Progenitor cell of endocrine pancreas (in vitro differentiated cells): ENCODE data around the gene PF4V1. TPM values are rescaled to one million over a fixed set of nuclear protein-coding genes. Genes with fewer than 3 reads are reported as not detected.

ENCODE experiments used
- DNase-seq: peaks from one replicate; pipeline ENCODE4 v3.0.0; 2021; ENCODE audit warnings: low spot score; ENCODE audit not compliant: unreplicated experiment
- H3K27ac Mint-ChIP-seq: 2 replicates; pipeline ENCODE4 v1.8.0; 2021; ENCODE audit warnings: mild to moderate bottlenecking, moderate library complexity, mixed read lengths
- H3K27me3 Mint-ChIP-seq: 2 replicates; pipeline ENCODE4 v1.8.0; 2021; ENCODE audit warnings: mixed read lengths
- H3K36me3 Mint-ChIP-seq: 2 replicates; pipeline ENCODE4 v1.8.0; 2022; ENCODE audit warnings: mixed read lengths; ENCODE audit not compliant: insufficient read depth
- H3K4me1 Mint-ChIP-seq: 2 replicates; pipeline ENCODE4 v1.8.0; 2021; ENCODE audit warnings: low read depth, mixed read lengths
- H3K4me3 Mint-ChIP-seq: 2 replicates; pipeline ENCODE4 v1.8.0; 2021; ENCODE audit warnings: low read depth, mild to moderate bottlenecking, moderate library complexity, mixed read lengths
- H3K9me3 Mint-ChIP-seq: 2 replicates; pipeline ENCODE4 v1.8.0; 2021; ENCODE audit warnings: low read depth, mixed read lengths
- CTCF ChIP-seq: fragments of 200-600 bp; sonication (generic); IDR thresholded peaks from one replicate; pipeline ENCODE4 v1.5.0; 2021; ENCODE audit warnings: antibody characterized with exemption, mild to moderate bottlenecking; ENCODE audit not compliant: unreplicated experiment
- total RNA-seq: library from RNA; stranded (reverse); gene quantifications from 2 replicates; pipeline ENCODE4 v1.2.1, GENCODE V29; 2021

Gene PF4V1
- total RNA-seq, 1 donor from 2014 or later, result not detected

DNA sequence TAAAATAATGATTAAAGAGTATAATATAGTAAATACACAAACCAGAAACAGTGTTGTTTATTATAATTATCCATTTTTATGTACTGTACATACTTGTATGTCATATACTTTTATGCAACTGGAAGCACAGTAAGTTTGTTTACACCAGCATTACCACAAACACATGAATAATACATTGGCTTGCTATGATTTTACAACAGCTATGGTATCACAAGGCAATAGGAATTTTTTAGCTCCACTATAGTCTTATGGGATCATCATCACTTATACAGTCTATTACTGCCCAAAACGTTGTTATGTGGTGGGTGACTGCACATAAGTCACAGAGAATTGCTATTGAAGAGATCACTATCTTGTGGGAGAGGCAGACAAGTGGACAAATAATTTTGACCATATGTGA is 1.8 kb upstream of the PF4V1 start:
- no peak for DNase-seq
- H3K4me3 Mint-ChIP-seq, result no peak overlapping the region
- no peak for TF ChIP-seq CTCF
- no peaks in the 10 kb centered on the region for H3K9me3 Mint-ChIP-seq
- no peak overlapping the region for H3K27ac Mint-ChIP-seq
- H3K36me3 Mint-ChIP-seq, result no peaks in the 10 kb centered on the region
- H3K27me3 Mint-ChIP-seq, result peaks cover 27% of the 10 kb centered on the region
- H3K4me1 Mint-ChIP-seq, result no peaks in the 10 kb centered on the region

DNA sequence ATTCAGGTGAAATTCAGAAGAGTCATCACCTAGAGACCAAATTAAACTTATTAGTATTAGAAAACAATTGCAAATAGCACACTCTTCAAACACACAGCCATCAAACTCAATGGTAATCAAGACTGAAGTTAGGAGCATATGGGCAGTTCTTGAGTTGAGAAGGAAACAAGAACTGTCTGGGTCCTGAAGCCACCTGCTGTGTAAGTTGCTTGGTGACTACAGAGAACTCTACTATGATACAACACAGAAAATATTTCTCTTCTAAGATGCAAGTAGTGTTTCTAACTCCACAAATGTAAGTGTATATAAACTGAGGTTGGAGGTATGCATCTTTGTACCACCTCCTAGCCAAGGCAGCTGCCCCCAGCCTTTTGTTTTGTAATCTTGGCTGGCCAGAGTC is 325 bp upstream of the PF4V1 start:
- no peaks in the 10 kb centered on the region for H3K9me3 Mint-ChIP-seq
- H3K27ac Mint-ChIP-seq, result no peak overlapping the region
- TF ChIP-seq CTCF, result no peak
- no peak for DNase-seq
- peaks cover 24% of the 10 kb centered on the region for H3K27me3 Mint-ChIP-seq
- no peak overlapping the region for H3K4me3 Mint-ChIP-seq
- H3K36me3 Mint-ChIP-seq, result no peaks in the 10 kb centered on the region
- H3K4me1 Mint-ChIP-seq, result no peaks in the 10 kb centered on the region

GRCh38 chr4:73853718-73854473 is 800 bp downstream of the PF4V1 start:
- Mint-ChIP-seq H3K4me3 (no peak overlapping the region), H3K36me3 (no peaks in the 10 kb centered on the region), H3K27ac (no peak overlapping the region), H3K9me3 (no peaks in the 10 kb centered on the region), H3K27me3 (peaks cover 24% of the 10 kb centered on the region), H3K4me1 (no peaks in the 10 kb centered on the region)
- no peak for TF ChIP-seq CTCF
- no peak for DNase-seq

DNA sequence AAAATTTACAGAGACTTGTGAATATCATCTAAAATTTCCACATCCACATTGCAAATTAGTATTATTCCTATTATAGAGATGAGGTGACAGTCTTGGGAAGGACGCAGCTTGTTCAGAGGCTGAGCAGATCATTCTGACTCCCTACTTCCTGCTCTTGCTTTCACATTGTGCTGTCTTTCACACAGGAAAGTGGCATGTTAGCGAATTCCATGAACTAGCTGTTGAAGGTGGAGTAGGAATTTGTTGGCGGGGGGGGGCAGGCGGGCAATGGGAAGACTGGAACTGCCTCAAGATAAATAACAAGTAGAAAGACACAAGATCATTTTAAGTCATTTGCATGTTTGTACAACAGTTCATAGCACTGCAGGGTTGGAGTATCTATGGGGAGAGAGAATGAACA is 2.3 kb downstream of the PF4V1 start:
- Mint-ChIP-seq H3K9me3 (no peaks in the 10 kb centered on the region), H3K4me3 (no peak overlapping the region), H3K27me3 (peaks cover 24% of the 10 kb centered on the region), H3K27ac (no peak overlapping the region), H3K4me1 (peaks cover 5% of the 10 kb centered on the region), H3K36me3 (no peaks in the 10 kb centered on the region)
- DNase-seq, result no peak
- no peak for TF ChIP-seq CTCF

DNA sequence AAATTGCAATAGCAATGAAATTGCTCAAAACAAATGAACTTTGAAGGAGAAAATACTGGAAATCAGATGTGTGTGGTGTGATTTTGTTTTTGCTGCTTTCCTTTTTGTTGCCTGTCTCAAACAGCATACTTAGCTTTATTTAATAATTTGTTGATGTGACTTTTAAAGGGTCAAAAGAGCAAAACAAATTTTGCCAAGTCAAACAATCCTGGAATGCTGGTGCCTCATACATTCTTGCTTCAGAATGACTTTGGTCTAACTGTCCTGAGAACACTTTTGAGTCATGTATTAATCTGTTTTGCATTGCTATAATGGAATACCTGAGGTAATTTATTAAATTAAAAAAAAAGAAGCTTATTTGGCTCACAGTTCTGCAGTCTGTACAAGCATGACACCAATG is 3.4 kb downstream of the PF4V1 start:
- no peak for DNase-seq
- no peak overlapping the region for H3K4me3 Mint-ChIP-seq
- no peak for TF ChIP-seq CTCF
- no peaks in the 10 kb centered on the region for H3K36me3 Mint-ChIP-seq
- peaks cover 8% of the 10 kb centered on the region for H3K4me1 Mint-ChIP-seq
- H3K9me3 Mint-ChIP-seq, result no peaks in the 10 kb centered on the region
- peaks cover 24% of the 10 kb centered on the region for H3K27me3 Mint-ChIP-seq
- H3K27ac Mint-ChIP-seq, result no peak overlapping the region
